Fibroblast of gingiva (primary cell): ENCODE data around the gene UNC119B.
"Not testable (repeated sequence)": the region's sequence is repeated elsewhere in the genome, so short reads cannot be mapped to it uniquely, and the experiment has no call there.

Source experiments
- DNase-seq: peaks from one replicate; pipeline ENCODE4 v3.0.0-alpha.2; 2011; ENCODE audit warnings: low read depth

The UNC119B gene

DNA sequence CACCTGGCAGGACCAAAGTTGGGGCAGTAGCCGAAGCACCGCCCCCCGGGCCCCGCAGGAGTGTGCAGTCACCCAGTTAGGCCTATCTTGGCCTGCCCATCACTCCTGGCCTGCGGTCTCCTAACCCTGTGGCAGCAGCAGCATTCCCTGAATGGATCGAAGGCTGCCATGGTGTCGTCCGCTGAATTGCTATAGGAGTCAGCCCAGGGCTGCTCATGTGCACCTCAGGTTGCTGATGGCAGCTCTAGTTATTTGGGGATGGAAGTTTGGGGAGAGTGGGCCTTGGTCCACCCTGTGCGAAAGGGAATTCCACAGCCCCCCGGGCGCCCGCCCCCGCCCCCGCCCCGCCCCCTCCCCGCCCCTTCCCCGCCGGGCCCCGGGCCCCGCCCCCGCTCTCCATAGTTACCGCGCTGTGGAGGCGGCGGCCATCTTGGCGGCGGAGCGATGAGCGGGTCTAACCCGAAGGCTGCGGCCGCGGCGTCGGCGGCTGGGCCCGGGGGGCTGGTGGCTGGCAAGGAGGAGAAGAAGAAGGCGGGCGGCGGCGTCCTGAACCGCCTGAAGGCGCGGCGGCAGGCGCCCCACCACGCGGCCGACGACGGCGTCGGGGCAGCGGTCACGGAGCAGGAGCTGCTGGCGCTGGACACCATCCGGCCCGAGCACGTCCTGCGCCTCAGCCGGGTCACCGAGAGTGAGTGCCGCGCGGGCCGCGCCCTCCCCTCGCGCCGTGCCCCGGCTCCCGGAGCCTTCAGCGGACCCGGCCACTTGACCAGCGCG is at the start of gene UNC119B:
UNC119B (plus strand) TSS at position 428 of the 774 bp plus-strand sequence; CDS start at position 445, 17 bp downstream.
- DNase-seq, result peak; percentile 29

DNA sequence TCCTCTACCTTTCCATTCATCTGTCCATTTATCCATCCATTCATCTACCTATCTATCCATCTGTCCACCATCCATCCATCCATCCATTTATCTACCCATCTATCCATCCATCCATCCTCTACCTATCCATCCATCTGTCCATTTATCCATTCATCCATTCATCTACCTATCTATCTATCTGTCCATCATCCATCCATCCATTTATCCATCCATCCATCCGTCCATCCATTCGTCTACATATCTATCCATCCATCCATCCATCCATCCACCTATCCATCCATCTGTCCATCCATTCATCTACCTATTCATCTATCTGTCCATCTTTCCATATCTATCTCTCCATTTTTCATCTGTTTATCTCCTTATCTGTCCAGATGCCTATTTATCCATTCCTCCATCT is 48.8 kb upstream of the UNC119B start:
- no peak for DNase-seq

GRCh38 chr12:120662879-120663278 is 47.4 kb upstream of the UNC119B start:
- no peak for DNase-seq

DNA sequence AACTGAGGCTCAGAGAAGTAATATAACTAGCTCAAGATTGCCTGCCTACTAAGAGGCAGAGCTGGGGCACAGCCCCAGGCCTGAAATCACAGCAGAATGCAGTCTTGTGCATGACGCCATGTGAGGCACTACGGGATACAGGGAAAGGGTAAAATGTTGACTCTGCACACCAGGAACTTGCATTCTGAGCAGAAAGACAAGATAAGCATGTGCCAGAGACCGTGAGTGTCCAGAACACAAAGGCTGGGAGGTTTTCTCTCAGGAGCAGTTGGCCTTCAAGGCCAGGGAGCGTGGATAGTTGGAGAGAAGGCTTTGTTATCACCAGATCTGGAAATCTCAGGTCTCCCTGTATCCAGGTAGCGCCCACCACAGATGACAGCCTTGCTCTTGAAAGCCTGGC is 46.5 kb upstream of the UNC119B start:
- DNase-seq, result no peak

DNA sequence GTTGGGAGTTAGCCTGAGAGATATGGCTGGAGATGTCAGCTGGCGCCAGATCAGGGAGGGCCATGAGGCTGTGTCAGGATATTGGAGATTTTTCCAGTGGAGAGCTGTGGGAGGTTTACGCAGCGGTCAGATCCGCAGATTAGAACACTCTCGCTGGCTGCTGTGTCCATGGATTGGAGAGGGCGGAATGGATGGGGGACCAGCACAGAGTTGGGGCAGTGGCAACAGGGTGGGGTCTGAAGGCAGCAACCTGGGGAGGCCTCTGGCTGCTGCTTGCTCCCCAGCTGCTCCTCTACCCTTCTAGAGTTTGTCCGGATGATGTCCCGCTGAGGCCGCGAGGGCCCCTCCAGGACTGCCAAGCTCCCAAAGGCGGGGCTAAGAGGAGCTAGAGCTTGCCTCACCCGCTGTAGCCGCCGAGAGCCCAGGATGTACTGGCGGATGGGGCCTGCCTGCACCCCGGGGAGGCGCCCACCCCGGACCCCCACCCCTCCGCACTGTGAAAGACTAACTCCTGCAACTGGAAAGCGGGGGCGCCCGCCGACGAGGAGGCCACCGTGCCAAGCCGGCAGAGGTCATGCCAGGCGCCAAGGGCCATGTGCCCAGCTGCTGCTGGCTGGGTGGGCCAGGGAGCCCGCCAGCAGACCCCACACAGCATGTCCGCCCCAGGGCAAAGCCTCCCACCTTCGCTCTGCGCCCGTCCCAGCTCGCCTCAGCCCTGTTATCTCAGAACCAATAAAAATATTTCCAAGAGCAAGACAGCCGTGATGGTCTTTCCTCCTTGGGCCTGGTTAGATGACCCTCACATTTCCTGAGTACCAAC is 43.5 kb upstream of the UNC119B start:
- DNase-seq, result no peak

DNA sequence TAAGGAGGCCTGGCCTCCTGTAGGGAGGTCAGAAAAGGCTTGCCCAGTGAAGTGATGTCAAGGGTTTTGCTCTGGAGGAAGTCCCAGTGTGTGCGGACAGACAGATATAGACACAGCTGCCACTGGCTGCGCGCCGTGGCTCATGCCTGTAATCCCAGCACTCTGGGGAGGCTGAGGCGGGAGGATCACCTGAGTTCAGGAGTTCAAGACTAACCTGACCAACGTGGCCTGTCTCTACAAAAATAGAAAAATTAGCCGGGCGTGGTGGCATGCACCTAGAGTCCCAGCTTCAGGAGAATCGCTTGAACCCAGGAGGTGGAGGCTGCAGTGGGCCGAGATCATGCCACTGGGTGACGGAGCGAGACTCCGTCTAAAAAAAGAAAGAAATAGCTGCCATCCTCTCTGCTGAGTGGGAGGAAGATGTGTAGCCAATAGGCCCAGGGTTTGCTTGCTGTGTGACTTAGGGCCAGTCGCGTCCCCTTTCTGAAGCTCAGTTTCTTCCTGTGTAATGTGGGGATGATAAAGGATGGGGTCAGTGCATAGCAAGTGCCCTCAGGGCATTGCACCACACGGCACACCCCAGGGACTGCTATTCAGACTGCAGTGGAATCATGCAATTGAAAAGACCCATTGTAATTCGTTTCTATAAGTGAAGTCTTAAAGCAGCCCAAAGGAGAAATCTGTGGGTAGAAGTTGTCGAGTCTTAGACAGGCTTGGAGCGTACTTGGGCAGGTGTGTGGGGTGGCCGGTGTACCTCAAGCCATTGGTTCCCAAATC is 42.0 kb upstream of the UNC119B start:
- no peak for DNase-seq

- DNase-seq, result peak; percentile 37
Measured at GRCh38 chr12:120668868-120669840, 41.1 kb upstream of the UNC119B start.

GRCh38 chr12:120670237-120670636 is 40.0 kb upstream of the UNC119B start:
- DNase-seq, result not testable (repeated sequence)

- DNase-seq, result no peak
Measured at GRCh38 chr12:120670667-120671066, 39.6 kb upstream of the UNC119B start.

DNA sequence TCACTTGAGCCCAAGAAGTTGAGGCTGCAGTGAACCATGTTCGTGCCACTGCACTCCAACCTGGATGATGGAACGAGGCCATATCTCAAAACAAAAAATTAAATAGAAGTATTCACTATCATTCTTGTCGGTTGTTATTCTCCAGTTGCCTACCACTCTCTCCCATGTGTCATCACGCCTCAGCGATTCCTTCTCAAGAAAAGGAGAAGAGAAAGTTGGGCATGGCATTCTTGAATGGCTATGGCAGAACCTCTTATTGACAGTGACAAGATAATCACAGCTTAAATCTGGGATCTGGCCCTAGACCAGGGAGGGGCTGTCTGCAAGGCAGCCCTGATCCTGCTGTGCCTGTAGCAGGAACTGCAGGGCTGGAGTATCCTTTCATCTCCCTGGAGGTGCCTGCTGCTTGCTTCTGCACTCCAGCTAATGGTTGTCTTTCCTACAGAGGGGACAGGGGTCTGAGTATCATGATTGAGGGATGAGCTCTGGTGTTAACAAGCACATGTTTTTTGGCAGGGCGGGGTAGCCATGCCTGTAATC is 36.1 kb upstream of the UNC119B start:
- no peak for DNase-seq

DNA sequence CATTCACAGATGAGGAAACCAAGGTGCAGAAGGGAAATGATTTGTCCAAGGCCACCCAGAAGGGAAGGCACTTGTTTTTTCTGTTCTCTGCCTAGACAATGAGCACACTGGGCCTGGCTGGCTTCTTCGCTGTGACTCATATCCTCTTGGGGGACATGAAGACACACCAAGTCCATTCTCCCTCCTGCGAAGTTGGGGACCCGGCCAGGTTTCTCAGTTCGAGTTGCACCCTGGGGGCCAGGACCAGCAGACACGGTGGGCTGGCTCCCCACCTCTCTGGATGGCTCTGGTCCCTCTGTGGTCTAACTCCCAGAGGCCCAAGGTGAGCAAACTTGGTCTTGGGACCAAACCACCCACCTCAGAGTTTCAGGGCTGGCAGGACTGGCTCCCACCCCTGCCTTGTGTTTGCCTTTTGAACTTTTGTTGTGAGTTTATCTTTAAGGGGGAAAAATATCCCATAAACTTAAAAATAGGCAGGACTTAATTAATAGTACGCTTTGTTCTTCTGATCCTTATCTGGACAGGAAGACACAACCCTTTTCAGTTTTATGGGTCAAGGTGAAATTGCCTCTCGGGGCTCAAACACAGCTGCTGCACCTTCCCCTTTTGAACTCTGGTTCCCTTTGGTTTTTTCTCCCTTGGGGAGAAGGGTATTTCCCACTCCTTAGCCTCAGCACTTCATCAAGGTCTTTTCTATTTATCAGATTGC is 32.3 kb upstream of the UNC119B start:
- DNase-seq, result peak; percentile 13

- no peak for DNase-seq
Measured at GRCh38 chr12:120678572-120678971, 31.7 kb upstream of the UNC119B start.

GRCh38 chr12:120680165-120680738 is 30.0 kb upstream of the UNC119B start:
- DNase-seq, result no peak

DNA sequence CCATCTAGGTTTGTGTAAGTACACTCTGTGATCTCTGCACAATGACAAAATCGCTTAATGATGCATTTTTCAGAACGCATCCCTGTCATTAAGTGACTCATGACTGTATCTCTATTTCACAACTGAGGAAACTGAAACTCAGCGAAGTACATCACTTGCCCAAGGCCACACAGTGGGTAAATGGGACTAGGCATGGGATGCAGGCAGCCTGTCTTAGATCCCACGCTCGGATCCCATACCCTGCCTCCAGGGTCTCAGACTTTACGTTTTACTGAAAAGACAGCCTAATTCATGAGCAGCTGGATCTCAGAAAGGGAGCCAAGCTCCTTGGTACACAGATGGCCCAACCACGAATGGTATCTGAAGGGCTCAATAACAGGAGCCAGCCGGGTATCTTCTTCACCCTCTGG is 25.7 kb upstream of the UNC119B start:
- peak; percentile 73 for DNase-seq

DNA sequence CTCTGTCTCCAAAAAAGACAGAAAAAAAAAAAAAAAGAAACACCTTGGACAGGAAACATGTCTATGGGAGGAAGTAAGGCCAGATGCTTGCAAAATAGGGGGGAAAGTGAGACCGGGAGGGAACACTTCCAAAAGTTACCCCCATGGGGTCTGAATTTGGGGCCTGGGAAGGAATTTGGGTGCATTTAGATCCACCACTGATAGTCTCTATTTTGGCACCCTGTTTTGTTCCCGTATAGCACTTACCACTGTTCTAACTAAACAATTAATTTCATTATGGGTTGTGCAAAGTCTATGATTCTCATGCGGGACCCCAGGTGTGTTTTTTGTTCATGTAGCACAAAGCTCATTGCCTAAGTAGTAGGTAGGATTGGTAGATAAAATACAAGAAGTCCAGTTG is 24.7 kb upstream of the UNC119B start:
- DNase-seq, result no peak

- peak; percentile 97 for DNase-seq
Measured at GRCh38 chr12:120686151-120686689, 24.0 kb upstream of the UNC119B start.

GRCh38 chr12:120686690-120687577 is 23.3 kb upstream of the UNC119B start, which contains the start of gene MLEC:
Gene MLEC (plus strand): TSS chr12:120687149. CDS start chr12:120687297, 148 bp downstream.
- peak; percentile 98 for DNase-seq

DNA sequence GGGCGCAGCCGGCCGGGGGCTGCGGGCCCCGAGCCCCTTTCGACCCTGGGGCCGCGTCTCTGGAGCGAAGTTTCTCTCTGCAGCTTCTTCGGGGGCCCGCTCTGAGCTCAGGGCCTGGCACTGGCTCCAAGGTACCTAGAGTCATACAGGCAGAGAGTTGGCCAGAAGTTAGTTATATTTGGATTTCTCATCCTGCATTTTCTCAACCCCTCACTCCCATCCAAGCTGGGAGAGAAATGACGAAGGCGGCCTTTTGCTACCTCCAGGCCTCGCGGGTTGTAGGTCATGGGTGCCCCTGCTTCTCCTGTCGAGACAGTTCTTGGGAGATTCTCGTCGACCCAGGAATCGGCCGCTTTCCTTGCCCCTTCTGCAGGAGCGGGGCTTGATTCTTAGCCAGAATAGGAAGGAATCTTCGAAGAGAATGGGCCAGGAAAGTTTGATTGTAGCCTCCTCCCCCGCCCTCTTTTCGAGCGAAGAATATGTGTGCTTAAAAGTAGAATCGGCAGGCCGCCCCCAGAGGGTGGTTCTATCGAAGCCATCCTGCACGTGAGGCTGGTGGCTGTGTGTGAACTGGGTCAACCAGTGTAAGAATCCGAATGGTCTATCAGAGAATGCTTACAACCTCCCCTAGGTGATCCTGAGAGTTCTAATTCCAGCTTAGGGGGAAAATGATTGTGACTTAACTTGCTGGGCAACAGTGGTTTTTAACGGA is 22.5 kb upstream of the UNC119B start:
- DNase-seq, result peak; percentile 19
